HepG2 (cell line): ENCODE data around the gene PFDN5. TPM values are rescaled to one million over a fixed set of nuclear protein-coding genes. Genes with fewer than 3 reads are reported as not detected.
A peak's percentile ranks its signal among the peaks of the same experiment; 100 is the strongest.

Source experiments
- AGO2 ChIP-seq: fragments of 200-400 bp; formaldehyde crosslinking; optimal IDR thresholded peaks from 2 replicates; pipeline ENCODE3; 2017; ENCODE audit warnings: mild to moderate bottlenecking, low read depth, low read length, moderate library complexity
- BRCA1 ChIP-seq: sonication (generic); formaldehyde crosslinking; IDR thresholded peaks from 2 replicates; pipeline ENCODE4 v1.4.0; 2020; ENCODE audit warnings: missing genetic modification reagents
- ERF ChIP-seq: IDR thresholded peaks from 2 replicates; pipeline ENCODE4 v1.6.1; 2018; ENCODE audit warnings: missing biosample characterization, missing genetic modification reagents
- FOSL2 ChIP-seq: sonication (generic); formaldehyde crosslinking; IDR thresholded peaks from 2 replicates; pipeline ENCODE4 v1.4.0; 2020; ENCODE audit warnings: missing genetic modification reagents
- GATAD2A ChIP-seq: IDR thresholded peaks from 2 replicates; pipeline ENCODE4 v1.6.1; 2016
- HMGXB4 ChIP-seq, 2 experiments: sonication (generic) in 1 of 2; formaldehyde crosslinking in 1 of 2; IDR thresholded peaks; 2 replicates each; pipeline versions ENCODE4 v1.4.0 to v1.6.1; 2018 to 2020; ENCODE audit warnings: missing genetic modification reagents in 2 of 2, borderline replicate concordance in 1 of 2, low read depth in 1 of 2, mild to moderate bottlenecking in 1 of 2, missing biosample characterization in 1 of 2
- HOXA9 ChIP-seq: sonication (generic); formaldehyde crosslinking; IDR thresholded peaks from 2 replicates; pipeline ENCODE4 v1.8.1; 2022; ENCODE audit warnings: missing genetic modification reagents, mild to moderate bottlenecking, moderate library complexity, borderline replicate concordance
- KLF6 ChIP-seq: IDR thresholded peaks from 2 replicates; pipeline ENCODE4 v1.8.0; 2016; ENCODE audit warnings: missing biosample characterization, missing genetic modification reagents
- MYC ChIP-seq: sonication (generic); formaldehyde crosslinking; IDR thresholded peaks from 2 replicates; pipeline ENCODE4 v1.9.0; 2021; ENCODE audit warnings: missing genetic modification reagents, borderline replicate concordance
- NFKBIZ ChIP-seq: IDR thresholded peaks from 2 replicates; pipeline ENCODE4 v1.6.1; 2018; ENCODE audit warnings: missing genetic modification reagents, missing compliant biosample characterization
- PHF8 ChIP-seq: sonication (generic); formaldehyde crosslinking; IDR thresholded peaks from 2 replicates; pipeline ENCODE4 v1.5.0; 2020; ENCODE audit warnings: missing genetic modification reagents
- RFXAP ChIP-seq: sonication (generic); formaldehyde crosslinking; IDR thresholded peaks from 2 replicates; pipeline ENCODE4 v1.4.0; 2020; ENCODE audit warnings: missing genetic modification reagents, borderline replicate concordance
- TAF1 ChIP-seq: sonication (generic); formaldehyde crosslinking; IDR thresholded peaks from 2 replicates; pipeline ENCODE4 v1.4.0; 2020; ENCODE audit warnings: missing genetic modification reagents
- THAP7 ChIP-seq: sonication (generic); formaldehyde crosslinking; IDR thresholded peaks from 2 replicates; pipeline ENCODE4 v1.8.1; 2023; ENCODE audit warnings: mild to moderate bottlenecking, missing genetic modification reagents
- YY1 ChIP-seq: IDR thresholded peaks from 2 replicates; pipeline ENCODE4 v1.6.1; 2011; ENCODE audit warnings: low read length, low read depth, moderate library complexity, mild to moderate bottlenecking; ENCODE audit not compliant: insufficient read depth, insufficient replicate concordance
- ZBTB25 ChIP-seq: IDR thresholded peaks from 2 replicates; pipeline ENCODE4 v1.6.1; 2018; ENCODE audit warnings: missing genetic modification reagents
- ZBTB43 ChIP-seq: sonication (generic); formaldehyde crosslinking; conservative IDR thresholded peaks from 2 replicates; pipeline ENCODE4 v1.4.0; 2020; ENCODE audit warnings: missing genetic modification reagents
- ZFP1 ChIP-seq: IDR thresholded peaks from 2 replicates; pipeline ENCODE4 v1.6.1; 2016
- ZNF180 ChIP-seq: sonication (generic); formaldehyde crosslinking; IDR thresholded peaks from 2 replicates; pipeline ENCODE4 v1.4.0; 2020; ENCODE audit warnings: low read depth, missing genetic modification reagents, borderline replicate concordance
- polyA plus RNA-seq, 8 experiments: library from polyadenylated mRNA; depleted of rRNA in 3 of 8; stranded (reverse) in 7 of 8; unstranded in 1 of 8; fragments of >200 nt; fragmentation: Illumina TruSeq in 4 of 8; extraction: Trizol in 4 of 8; gene quantifications; 2 replicates each; pipeline versions ENCODE4 v1.2.1 to v1.2.3, GENCODE V29; 2011 to 2016; ENCODE audit warnings: low read depth in 4 of 8, missing spikeins in 1 of 8, mixed read lengths in 1 of 8; ENCODE audit not compliant: insufficient read depth in 1 of 8
- total RNA-seq, 5 experiments: library from RNA; depleted of rRNA; stranded (reverse); fragments of >200 nt; fragmentation: Illumina TruSeq; extraction: Trizol; gene quantifications; 2 replicates each; pipeline ENCODE4 v1.2.3, GENCODE V29; 2016; ENCODE audit warnings: low read depth in 1 of 5
- TF ChIP-seq, protein P1 (sequence below): sonication (generic); formaldehyde crosslinking; IDR thresholded peaks from 2 replicates; pipeline ENCODE4 v1.4.0; 2020; ENCODE audit warnings: missing genetic modification reagents, borderline replicate concordance

Gene PFDN5
- total and polyA plus RNA-seq, 2 of the 13 experiments (the other 11 are each of a cell fraction or from before 2014, with no cell fraction given), result 449 to 462 TPM

DNA sequence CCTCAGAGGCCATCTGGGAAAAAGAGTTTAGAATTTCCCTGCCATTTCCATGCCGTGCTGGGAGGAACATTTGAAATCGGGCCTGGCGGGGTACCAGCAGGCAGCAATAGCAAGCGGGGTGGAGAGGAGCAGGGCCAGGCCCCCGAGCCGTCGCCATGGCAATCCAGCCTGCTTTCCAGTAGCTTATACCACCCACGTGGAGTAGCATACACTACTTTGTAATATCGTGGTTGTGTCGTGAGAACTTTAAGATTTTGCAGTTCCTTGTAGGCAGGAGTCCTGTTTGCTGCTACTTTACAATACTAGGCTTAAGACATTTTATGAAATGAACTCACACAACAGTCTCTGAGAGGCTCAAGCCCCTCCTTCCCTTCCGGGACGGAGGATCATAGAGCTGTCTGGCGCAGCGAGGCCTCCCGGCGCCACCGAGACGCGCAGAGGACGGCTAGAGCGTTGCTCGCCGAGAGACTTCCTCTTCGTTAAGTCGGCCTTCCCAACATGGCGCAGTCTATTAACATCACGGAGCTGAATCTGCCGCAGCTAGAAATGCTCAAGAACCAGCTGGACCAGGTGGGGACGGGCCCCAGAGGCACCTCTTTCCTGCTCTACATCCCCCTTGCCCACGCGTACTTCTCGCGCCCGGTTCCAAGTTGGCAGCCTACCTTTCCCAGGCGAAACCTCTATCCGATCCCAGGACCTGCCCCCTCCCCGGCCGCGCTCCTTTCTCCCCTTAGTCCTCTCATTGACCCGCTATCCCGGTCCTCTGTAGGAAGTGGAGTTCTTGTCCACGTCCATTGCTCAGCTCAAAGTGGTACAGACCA, at the start of gene PFDN5 (continued):
- TF ChIP-seq ZBTB25 (CRISPR knock-in tag), result peak; percentile 82; the same call in 1 of the 2 replicates
- TF ChIP-seq AGO2, result no peak
- TF ChIP-seq YY1, result peak; percentile 94
- peak; percentile 50; the same call in 1 of the 2 replicates for TF ChIP-seq RFXAP (CRISPR knock-in tag)
- peak; percentile 90; the same call in 1 of the 2 replicates for TF ChIP-seq THAP7 (CRISPR knock-in tag)
- TF ChIP-seq ZBTB43 (CRISPR knock-in tag), result peak; percentile 54; the same call in 1 of the 2 replicates
- peak; percentile 35; the same call in 1 of the 2 replicates for TF ChIP-seq BRCA1 (CRISPR knock-in tag)
- TF ChIP-seq MYC (CRISPR knock-in tag), result peak; percentile 72; the same call in 1 of the 2 replicates
- peak; percentile 48; the same call in 1 of the 2 replicates for TF ChIP-seq NFKBIZ (CRISPR knock-in tag)
- TF ChIP-seq, protein P1, sequence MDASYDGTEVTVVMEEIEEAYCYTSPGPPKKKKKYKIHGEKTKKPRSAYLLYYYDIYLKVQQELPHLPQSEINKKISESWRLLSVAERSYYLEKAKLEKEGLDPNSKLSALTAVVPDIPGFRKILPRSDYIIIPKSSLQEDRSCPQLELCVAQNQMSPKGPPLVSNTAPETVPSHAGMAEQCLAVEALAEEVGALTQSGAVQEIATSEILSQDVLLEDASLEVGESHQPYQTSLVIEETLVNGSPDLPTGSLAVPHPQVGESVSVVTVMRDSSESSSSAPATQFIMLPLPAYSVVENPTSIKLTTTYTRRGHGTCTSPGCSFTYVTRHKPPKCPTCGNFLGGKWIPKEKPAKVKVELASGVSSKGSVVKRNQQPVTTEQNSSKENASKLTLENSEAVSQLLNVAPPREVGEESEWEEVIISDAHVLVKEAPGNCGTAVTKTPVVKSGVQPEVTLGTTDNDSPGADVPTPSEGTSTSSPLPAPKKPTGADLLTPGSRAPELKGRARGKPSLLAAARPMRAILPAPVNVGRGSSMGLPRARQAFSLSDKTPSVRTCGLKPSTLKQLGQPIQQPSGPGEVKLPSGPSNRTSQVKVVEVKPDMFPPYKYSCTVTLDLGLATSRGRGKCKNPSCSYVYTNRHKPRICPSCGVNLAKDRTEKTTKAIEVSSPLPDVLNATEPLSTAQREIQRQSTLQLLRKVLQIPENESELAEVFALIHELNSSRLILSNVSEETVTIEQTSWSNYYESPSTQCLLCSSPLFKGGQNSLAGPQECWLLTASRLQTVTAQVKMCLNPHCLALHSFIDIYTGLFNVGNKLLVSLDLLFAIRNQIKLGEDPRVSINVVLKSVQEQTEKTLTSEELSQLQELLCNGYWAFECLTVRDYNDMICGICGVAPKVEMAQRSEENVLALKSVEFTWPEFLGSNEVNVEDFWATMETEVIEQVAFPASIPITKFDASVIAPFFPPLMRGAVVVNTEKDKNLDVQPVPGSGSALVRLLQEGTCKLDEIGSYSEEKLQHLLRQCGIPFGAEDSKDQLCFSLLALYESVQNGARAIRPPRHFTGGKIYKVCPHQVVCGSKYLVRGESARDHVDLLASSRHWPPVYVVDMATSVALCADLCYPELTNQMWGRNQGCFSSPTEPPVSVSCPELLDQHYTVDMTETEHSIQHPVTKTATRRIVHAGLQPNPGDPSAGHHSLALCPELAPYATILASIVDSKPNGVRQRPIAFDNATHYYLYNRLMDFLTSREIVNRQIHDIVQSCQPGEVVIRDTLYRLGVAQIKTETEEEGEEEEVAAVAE, result peak; percentile 49; the same call in 1 of the 2 replicates
- 0 out of 2 replicates have a peak, but pooled peaks have one; percentile 20 for TF ChIP-seq ZNF180 (CRISPR knock-in tag)
- peak; percentile 91 for TF ChIP-seq KLF6 (CRISPR knock-in tag)
- TF ChIP-seq HMGXB4 (CRISPR knock-in tag; IDR thresholded peaks at IDR 0.05; ENCODE audit: borderline replicate concordance in 1 of 2, low read depth in 1 of 2), result peak; percentile 55 to 93
- TF ChIP-seq TAF1 (CRISPR knock-in tag), result peak; percentile 97
- TF ChIP-seq FOSL2 (CRISPR knock-in tag), result peak; percentile 28
- peak; percentile 56 for TF ChIP-seq GATAD2A (CRISPR knock-in tag)
- TF ChIP-seq PHF8, result peak; percentile 91
- TF ChIP-seq HOXA9 (CRISPR knock-in tag), result no peak
- TF ChIP-seq ZFP1, result no peak
- peak; percentile 78 for TF ChIP-seq ERF (CRISPR knock-in tag)
